Posterior cingulate gyrus (tissue), 11 donors: ENCODE results near the gene CPEB3.
"Not testable (repeated sequence)": the region's sequence is repeated elsewhere in the genome, so short reads cannot be mapped to it uniquely, and the experiment has no call there.

ENCODE experiments used
- DNase-seq, 10 donors: peaks; one replicate each; pipeline versions ENCODE4 v3.0.0 to v3.0.0-alpha.2; 2020 to 2021; ENCODE audit warnings: mixed read lengths in 3 of 10
- intact Hi-C: fragments of 100-400 bp; cut with DNase I; formaldehyde crosslinking; loops from one replicate; pipeline ENCODE4 v1.15.1; 2023

The CPEB3 gene

DNA sequence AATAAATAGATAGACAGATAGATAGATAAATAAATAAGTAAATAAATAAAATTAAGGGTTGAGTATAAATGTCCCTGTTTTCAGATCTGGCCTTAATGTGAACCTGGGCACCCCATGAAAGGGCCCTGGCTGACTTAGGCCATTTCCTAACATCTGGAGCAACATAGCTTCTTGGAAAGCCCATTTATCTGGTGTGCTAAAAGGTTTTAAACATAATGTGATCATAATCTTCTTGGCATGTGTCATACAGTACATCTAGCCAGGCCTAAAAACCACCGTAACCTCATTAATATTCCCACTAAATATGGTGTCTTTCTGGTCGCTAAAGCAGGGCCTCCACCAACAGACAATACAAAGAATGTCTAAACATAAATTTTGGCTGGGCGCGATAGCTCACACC lies 224.5 kb downstream of the CPEB3 start:
- DNase-seq: no peak
- intact Hi-C loops: no loop called here

DNA sequence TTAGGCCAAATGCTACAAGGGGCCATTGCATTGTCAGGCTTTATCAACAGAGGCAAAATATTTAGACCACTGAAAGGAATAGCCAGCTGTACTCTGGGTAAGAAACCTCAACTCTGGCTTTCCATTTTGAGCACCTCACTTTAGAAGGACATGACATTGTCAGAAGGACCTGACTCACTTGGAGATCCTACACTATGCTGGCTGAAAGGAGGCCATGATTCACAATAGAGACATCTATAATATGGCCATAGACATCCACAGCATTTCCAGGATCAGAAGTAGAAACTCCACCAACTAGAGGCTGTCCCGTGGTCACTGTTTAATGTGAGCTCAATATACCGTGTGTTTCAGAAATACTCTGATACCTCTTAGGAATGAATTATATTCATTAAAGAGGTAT lies 226.4 kb downstream of the CPEB3 start:
- DNase-seq: no peak
- intact Hi-C loops: no loop called here

DNA sequence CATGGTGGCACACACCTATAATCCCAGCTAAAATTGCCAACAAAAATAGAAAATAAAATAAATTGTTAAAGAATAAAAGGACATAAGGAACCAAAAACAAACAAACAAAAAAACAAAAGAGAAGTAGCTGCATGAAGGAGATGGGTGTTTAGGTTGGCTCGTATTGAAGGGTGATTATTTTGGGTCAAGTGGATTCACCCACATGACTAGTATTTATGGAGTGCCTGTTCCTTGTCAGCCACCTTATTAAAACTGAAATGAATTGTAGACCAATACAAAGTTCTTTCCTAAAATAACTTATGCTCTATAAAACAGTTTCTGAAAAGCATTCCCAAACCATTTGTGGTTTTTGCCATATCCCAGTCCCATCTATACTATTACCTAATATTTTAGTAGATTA lies 228.6 kb downstream of the CPEB3 start:
- DNase-seq: no peak
- intact Hi-C loops: no loop called here

DNA sequence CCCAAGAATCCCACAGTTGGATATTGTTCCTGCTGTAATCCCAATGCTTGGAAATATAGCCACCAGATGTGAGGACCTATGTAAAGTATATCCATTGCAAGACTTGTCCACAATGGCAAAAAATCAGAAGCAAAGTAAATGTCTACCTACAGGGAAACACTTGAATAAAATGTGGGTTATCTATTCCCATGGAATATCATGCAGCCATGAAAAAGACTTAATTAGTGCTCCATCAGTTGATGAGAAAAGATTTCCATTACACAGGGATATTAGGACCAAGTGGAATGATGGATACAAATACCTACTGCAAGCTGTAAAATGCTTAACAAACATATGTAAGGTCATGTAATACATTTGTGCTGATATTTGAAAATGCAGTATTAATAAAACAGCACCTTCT lies 236.1 kb downstream of the CPEB3 start:
- intact Hi-C loops: no loop called here
- no peak for DNase-seq

DNA sequence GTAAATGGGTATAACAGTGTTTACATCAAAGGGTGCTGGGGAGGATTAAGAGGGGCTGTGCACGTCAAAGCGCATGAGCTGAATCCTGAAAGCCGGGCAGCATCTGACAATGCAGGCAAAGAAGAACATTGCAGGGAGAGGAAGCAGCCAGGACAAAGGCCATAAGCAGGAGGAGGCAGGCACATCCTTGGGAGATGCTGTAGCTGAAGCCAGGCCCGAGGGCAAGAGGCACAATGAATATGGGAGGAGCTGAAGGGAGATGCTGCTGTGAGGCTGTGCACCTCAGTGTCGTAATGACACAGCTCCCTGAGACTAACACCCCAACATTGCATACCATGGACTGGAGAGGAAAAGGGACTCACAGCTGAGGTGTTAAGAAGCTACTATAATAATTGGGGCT lies 238.1 kb downstream of the CPEB3 start:
- no peak for DNase-seq
- intact Hi-C loops: no loop called here

DNA sequence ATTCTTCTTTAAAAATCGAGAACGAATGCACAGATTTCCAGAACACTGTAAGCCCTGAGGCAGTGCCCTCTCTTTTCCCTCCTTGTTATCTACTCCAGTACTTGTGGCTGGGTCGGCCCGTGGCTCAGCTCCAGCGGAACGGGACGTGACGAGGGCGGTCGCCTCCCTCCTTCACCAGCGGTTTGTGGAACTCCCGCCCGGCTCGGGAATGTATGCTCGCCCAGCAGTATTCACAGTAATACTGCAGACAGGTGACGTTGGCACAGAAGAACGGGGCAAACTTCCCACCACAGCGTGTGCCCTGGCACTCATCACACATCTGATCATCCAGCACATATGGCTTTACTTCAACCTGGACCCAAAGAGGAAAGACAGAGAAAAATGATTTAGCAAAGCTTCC lies 238.8 kb downstream of the CPEB3 start:
- peak in 6 of 10 donors; percentile 12 to 82 (median 50) for DNase-seq

DNA sequence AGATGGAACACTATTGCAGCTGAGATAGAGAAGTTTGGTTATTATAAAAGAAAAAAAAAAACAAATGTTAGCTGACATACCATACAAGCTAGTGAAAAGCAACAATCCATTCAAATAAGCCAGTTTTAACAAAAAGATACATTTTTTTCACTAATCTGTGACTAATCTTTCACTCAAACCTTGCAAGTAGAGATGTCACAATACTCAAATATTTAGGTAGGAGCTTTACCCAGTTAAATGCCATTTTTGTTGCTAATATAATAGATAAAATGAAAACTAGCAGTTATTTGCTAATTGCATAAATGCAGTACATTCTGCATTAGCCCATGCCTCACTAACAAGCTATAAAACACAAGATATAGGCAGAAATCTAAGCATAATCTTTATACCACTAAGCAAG lies 243.7 kb downstream of the CPEB3 start:
- intact Hi-C loops: no loop called here
- no peak for DNase-seq

More for the DNA sequence above, 238.8 kb downstream of the CPEB3 start:
- intact Hi-C loops: no loop called here

DNA sequence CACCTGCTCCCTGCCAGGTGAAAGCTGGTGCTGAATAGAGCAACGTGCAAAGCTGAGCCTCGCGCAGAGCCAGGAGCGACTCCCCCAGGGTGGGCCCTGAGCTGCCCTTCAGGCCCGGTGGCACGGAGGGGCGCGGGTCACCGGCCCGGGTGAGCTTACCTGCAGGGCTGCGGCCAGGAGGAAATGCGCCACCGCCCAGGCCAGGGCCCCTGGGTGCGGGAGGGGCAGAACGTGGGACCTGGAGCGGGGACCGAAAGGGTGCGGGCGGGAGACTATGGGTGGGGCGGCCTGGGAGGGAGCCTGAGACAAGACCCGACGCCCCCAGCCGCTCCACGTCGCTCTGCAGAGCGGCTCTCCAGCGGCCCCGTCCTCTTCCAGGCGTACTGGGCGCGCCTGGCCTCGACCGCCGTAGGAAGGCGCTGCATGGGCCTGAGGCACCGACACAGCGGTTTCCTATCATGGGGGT lies 245.2 kb downstream of the CPEB3 start:
- peak in 1 of 10 donors; percentile 80 for DNase-seq
- intact Hi-C loops: no loop called here

DNA sequence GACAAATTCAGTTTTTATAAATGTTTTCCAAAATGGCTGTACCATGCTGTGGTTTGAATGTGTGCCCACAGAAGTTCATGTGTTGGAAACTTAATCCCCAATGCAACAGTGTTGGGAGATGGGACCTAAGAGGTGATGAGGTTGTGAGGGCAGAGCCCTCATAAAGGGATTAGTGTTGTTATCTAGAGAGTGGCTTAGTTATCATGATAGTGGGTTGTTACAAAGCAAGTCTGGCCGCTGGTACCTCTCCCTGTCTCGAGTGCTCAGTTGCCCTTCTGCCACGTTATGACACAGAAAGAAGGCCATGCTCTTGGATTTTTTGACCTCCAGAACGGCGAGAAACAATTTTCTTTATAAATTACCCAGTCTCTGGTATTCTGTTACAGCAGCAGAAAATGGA lies 248.3 kb downstream of the CPEB3 start:
- intact Hi-C loops: no loop called here
- no peak for DNase-seq

DNA sequence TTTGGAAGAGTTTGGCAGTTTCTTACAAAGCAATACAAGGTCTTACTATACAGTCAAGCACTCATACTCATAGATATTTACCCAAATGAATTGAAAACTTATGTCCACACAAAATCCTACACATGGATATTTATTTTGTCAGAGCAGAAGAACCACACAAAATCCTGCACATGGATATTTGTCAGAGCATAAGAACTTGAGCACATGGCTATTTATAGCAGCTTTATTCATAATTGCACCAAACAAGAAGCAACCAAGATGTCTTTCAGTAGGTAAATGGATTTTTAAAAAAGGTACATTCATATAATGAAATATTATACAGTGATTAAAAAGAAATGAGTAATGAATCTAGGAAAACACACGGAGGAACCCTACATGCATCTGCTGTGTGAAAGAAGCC lies 251.9 kb downstream of the CPEB3 start:
- no peak for DNase-seq
- intact Hi-C loops: no loop called here

DNA sequence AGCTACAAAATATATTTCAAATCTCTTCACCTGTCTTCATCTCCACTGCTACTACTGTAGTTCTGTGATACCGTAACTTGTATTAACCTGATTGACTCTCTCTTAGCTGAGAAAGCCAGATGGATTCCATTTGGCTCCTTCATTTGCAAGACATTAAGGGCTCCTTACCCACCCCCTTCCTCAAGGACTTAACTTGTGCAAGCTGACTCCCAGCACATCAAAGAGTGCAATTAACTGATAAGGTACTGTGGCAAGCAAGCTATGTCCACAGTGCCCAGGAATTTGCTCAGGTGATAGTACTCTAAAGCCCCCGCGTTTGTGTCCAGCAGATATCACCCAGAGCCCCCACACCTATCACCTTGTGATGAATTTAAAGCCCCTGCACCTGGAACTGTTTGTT lies 257.8 kb downstream of the CPEB3 start:
- intact Hi-C loops: not testable (repeated sequence)

DNA sequence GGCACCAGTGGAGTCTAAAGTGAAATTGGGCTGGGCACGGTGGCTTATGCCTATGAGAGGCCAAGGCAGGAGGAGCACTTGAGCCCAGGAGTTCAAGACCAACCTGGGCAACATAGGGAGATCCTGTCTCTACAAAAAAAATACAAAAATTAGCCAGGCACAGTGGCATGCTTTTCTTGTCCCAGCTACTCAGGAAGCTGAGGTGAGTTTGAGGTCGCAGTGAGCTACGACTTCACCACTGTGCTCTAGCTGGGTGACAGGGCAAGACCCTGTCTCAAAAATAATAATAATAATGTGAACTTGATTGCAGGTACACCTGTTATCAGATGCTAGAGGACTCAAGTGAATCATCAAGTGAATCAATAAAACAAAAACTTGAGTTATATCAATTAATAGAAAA lies 259.3 kb downstream of the CPEB3 start:
- no peak for DNase-seq
- intact Hi-C loops: no loop called here

More for the DNA sequence above, 257.8 kb downstream of the CPEB3 start:
- DNase-seq: not testable (repeated sequence)

DNA sequence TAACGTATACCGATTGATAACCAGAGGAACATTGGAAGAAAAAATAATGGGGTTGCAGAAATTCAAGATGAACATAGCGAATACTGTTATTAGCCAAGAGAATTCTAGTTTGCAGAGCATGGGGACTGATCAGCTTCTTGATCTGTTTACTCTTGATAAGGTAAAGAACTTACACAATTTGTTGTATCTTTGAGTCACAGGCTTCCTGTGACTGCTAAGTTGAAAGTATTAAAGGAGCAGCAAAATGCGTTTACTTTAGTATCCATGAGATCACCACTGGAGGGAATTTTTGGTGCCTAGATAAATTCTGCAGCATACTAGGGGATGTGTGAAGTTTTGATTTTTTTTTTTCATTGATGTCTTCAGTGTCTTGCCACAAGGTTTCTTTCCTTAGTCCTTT lies 263.7 kb downstream of the CPEB3 start:
- intact Hi-C loops: no loop called here
- no peak for DNase-seq

DNA sequence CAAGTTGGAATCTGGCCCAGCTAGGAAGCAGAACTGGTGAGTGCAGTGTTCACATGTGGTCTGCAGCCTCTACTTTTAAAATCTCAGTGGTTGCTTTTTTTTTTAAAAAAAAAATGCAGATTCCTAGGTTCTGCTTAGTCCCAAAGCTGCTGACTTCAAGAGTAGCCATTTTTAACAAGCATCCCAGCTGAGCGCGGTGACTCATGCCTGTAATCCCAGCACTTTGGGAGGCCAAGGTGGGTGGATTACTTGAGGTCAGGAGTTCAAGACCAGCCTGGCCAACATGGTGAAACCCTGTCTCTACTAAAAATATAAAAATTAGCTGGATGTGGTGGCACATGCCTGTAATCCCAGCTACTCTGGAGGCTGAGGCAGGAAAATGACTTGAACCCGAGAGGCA lies 265.5 kb downstream of the CPEB3 start:
- intact Hi-C loops, DNase-seq: not testable (repeated sequence)

DNA sequence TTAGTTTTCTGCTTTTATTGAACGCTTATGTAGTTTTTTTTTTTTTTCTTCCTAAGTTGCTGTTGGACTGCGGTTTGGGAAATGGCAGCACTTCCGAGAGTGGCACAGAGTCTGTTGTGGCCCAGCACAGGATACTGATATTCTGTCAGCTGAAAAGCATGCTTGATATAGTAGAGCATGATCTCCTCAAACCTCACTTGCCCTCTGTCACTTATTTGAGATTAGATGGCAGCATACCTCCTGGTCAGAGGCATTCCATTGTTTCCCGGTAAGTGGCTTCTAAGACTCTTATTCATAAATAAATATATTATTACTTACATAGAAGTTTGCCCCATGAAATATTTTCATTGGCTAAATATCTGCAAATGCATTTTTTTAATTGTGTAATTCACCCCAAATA lies 266.2 kb downstream of the CPEB3 start:
- DNase-seq: no peak
- intact Hi-C loops: no loop called here

DNA sequence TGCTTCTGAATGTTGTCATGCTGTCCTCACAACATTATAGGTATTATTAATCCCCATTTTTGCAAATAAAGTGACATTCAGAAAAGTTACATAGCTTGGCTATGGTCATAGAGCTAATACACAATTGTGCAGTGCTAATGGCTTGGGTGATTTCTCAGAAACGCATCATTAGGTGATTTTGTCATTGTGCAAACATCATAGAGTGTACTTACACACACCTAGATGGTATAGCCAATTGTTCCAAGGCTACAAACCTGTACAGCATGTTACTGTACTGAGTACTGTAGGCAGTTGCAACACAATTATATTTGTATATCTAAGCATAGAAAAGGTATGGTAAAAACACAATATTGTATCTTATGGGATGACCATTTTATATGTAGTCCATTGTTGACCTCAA lies 276.3 kb downstream of the CPEB3 start:
- intact Hi-C loops: no loop called here
- no peak for DNase-seq

DNA sequence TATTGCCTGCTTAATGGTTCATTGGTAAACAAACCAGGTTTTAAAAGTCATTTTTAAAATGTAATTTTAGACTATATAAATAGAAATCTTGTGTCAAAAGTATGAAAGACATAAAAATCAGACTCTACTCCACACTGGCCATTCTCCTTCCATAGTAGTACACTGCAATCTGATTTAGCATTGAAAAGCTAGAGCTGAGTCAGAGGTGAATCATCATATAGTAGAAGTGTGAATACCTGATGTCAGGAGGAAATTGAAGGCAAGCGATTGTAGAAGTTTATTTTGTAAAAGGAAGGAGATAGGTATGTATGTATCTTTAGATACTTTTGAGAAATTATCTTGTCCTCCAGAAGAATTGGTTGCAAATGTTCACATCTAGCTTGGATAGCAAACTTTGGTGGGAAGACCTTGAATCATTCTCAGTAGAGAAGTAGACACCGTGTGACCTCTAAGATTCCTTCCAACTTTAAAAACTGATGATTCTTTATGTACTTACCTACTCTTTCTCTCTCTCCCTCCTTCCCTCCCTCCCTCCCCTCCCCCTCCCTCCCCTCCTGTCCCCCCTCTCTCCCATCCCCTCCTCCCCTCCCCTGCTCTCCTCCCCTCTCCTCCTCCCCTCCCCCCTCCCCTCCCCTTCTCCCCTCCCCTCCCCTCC lies 279.2 kb downstream of the CPEB3 start:
- no peak for DNase-seq
- intact Hi-C loops: no loop called here

DNA sequence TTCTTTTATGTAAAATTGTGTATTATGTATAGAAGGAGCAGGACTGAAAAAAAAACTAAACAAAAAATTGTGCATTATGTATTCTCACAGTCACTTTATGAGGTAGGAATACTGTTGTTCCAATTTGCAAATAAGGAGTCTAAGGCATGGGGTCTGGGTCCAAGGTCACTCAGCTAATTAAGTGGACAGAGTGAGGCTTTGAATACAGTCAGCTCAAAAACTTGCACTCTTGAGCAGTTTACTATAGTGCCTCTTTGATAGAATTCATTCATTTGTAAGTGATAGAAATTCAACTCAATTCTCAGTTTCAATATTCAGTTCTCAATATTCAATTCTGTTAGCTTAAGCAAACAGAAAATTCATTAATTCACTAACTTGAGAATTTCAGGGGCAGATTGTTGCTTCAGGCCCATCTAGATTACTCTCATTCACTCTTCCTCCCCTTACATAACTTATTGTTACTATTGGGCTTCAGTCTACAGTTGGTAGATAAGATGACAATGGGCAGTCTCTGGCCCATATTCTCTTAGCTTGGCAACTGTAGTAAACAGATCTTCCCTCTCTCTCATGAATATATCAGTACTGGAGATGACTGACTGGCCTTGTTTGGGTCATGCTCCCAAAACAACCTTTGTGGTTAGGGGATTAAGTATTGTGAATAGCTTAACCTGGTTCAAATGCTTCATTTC lies 280.7 kb downstream of the CPEB3 start:
- no peak for DNase-seq
- intact Hi-C loops: no loop called here

DNA sequence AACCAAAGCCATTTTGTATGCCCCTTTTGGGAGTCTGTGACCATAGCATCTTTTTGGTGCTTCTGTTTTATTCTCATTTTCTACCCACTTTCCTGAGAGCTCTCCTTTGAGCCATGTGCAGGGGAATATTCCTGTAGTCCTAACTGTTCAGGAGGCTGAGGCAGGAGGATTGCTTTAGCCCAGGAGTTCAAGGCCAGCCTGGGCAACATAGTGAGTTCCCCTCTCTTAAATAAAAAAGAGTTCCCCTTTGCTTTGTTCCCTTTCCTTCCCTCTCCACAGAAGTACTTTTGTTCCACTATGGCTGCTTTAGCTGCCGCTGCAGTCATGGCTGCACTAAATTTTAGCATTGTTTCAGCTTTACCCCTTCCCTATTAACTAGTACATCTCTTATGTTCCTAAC lies 281.4 kb downstream of the CPEB3 start:
- intact Hi-C loops: no loop called here

DNA sequence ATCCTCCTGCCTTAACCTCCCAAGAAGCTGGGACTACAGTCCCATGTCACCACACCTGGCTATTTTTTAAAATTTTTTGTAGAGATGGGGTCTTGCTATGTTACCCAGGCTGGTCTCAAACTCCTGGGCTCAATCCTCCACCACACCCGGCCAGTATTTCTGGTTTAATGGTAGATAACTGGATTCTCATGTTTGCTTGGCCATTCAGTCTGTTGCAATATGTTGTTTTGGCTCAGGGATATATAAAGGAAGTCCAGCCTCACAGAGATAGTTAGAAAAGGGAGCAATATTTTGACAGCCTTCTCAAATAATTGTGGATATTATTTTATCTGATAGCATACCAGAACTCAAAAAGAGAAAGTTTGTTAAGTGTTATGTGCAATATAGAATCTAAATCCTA lies 284.9 kb downstream of the CPEB3 start:
- no peak for DNase-seq
- intact Hi-C loops: no loop called here

More for the DNA sequence above, 281.4 kb downstream of the CPEB3 start:
- DNase-seq: no peak

DNA sequence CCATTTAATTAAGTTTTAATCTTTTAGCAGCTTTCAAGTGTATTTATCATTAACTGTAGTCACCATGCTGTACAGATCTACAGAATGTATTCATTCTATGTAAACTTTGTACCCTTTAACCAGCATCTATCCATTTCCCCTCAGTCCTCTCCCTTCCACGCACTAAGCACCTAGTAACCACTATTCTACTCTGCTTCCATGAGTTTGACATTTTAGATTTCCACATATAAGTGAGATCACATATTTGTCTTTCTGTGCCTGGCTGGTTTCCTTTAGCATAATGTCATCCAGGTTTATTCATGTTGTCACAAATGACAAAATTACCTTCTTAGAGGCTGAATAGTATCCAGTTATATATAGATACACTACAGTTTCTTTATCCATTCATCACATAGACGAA lies 287.6 kb downstream of the CPEB3 start:
- intact Hi-C loops: no loop called here
- no peak for DNase-seq

DNA sequence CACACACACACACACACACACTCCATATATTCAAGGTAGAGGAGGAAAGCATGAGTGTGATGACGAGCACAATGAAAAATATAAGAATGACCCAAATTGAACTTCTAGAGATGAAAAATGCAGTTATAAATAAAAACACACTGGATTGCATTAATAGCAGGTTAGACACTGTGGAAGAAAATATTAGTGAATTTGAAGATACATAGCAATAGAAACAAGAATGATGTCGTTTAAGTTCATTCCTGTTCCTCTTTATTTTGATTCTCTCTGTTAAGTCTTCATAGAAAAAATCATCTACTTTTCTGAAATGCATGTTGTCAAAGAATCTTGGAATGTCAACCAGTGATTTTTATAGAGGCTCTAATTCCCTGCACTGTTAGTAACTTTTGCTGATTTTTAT lies 288.9 kb downstream of the CPEB3 start:
- intact Hi-C loops: no loop called here
- no peak for DNase-seq
